ENCODE data around the gene CTNS. TPM values are rescaled to one million over a fixed set of nuclear protein-coding genes. Genes with fewer than 3 reads are reported as not detected.

The CTNS gene
- total RNA-seq, 1 experiment from 2014 or later: 15.6 TPM

DNA sequence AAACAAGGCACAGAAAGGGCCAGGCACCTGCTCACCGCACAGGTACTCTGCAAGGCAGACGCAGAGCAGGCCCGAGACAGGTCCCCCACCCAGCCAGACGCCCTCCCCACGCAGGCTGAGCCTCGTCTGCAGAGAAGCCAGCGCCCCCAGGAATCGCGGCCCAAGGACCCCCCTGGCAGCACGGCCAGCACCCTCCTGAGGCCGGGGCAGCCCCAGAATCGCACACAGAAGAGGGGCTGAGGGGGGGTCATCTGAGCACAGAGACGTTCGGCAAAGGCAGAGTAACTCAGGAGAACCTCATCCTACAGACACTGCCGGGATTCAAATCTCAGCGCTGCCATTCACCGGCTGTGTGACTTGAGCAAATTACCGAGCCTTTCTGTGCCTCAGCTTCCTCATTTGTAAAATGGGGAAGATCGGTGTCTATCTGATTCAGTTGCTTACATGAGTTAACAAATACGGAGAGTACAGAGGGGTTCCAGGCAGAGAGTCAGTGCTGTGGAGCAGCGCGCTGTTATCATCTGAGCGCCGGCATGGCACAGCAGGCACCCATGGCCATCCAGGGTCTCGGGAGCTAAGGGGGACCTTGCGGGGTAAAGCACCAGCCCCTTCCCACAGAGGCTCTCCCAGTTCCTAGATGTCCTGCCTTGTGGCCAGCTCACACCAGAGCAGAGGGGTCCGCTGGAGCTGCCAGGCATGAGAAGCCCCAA is 42.4 kb downstream of the CTNS start:
- ChIA-PET CTCF (no interaction called here), POLR2A (no interaction called here)
- Mint-ChIP-seq H3K27me3 (ENCODE audit: insufficient read depth, unreplicated experiment) (no peaks in the 10 kb centered on the region), H3K4me1 (ENCODE audit: low read depth, unreplicated experiment) (no peaks in the 10 kb centered on the region), H3K9me3 (ENCODE audit: unreplicated experiment) (no peaks in the 10 kb centered on the region), H3K36me3 (ENCODE audit: insufficient read depth, unreplicated experiment) (no peaks in the 10 kb centered on the region), H3K27ac (ENCODE audit: unreplicated experiment) (no peak overlapping the region), H3K4me3 (ENCODE audit: unreplicated experiment) (no peak overlapping the region)
- intact Hi-C loops (cut with micrococcal nuclease; ENCODE audit: unreplicated experiment): no loop called here
- no peaks in the 10 kb centered on the region for H3K36me3 ChIP-seq (ENCODE audit: control insufficient read depth, insufficient read depth, low read length)
- no peak overlapping the region for H3K4me3 ChIP-seq (ENCODE audit: low read depth, low read length)
- H3K27me3 ChIP-seq (replicated peaks; ENCODE audit: control insufficient read depth, insufficient read depth, low read length): no peaks in the 10 kb centered on the region
- no peak for DNase-seq
- H3K9me3 ChIP-seq: no peaks in the 10 kb centered on the region
- no peaks in the 10 kb centered on the region for H3K4me1 ChIP-seq
- BruUV-seq (replicated peaks): no TSS peak
- TF ChIP-seq, protein P1, sequence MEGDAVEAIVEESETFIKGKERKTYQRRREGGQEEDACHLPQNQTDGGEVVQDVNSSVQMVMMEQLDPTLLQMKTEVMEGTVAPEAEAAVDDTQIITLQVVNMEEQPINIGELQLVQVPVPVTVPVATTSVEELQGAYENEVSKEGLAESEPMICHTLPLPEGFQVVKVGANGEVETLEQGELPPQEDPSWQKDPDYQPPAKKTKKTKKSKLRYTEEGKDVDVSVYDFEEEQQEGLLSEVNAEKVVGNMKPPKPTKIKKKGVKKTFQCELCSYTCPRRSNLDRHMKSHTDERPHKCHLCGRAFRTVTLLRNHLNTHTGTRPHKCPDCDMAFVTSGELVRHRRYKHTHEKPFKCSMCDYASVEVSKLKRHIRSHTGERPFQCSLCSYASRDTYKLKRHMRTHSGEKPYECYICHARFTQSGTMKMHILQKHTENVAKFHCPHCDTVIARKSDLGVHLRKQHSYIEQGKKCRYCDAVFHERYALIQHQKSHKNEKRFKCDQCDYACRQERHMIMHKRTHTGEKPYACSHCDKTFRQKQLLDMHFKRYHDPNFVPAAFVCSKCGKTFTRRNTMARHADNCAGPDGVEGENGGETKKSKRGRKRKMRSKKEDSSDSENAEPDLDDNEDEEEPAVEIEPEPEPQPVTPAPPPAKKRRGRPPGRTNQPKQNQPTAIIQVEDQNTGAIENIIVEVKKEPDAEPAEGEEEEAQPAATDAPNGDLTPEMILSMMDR (IDR thresholded peaks at IDR 0.05; ENCODE audit: insufficient read depth in 1 of 2, low read depth in 1 of 2, low read length in 1 of 2, severe bottlenecking in 1 of 2, unreplicated experiment in 1 of 2): no peak

DNA sequence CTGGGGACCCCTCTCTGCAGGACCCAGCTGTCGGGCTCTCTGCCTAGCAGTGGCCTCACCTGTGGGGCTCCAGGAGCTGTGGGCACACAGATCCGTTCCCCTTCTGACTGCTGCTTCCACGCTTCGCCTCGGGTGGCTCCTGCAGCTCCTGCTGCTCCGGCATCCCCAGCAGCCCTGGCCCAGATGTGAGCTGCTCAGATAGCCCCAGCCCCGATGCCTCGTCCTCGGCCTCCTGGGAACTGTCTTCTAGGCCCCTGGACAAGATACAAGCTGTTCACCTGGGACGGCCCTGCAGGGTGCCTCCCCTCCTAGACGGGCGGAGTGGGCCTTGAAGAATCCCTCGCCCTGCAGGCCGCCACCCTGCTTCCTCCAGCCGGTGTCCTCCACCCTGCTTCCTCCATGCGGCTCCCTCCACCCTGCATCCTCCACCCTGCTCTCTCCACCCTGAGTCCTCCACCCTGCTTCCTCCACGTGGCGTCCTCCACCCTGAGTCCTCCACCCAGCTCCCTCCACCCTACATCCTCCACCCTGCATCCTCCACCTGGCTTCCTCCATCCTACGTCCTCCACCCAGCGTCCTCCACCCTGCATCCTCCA is 43.1 kb downstream of the CTNS start:
- BruUV-seq (replicated peaks): no TSS peak

DNA sequence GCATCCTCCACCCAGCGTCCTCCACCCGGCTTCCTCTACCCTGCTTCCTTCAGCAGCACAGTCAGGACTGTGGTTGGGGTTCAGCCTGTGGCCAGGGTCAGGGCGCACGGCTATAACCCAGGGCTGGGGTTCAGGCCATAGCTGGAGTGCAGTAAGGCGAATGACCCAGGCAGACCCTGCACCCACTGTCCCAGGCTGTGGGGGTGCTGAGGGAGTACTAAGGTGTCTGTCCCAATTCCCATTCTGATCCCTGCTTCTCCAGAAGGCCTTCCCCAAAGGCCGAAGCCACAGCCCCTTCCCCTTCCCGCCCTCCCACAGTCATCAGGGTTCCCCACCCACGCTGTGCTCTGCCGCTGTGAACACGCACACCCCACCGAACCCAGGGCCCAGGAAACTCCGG is 44.5 kb downstream of the CTNS start:
- no peaks in the 10 kb centered on the region for H3K9me3 ChIP-seq
- TF ChIP-seq, protein P1 (IDR thresholded peaks at IDR 0.05; ENCODE audit: insufficient read depth in 1 of 2, low read depth in 1 of 2, low read length in 1 of 2, severe bottlenecking in 1 of 2, unreplicated experiment in 1 of 2): no peak
- ChIA-PET CTCF (no interaction called here), POLR2A (no interaction called here)
- Mint-ChIP-seq H3K4me3 (ENCODE audit: unreplicated experiment) (no peak overlapping the region), H3K27me3 (ENCODE audit: insufficient read depth, unreplicated experiment) (no peaks in the 10 kb centered on the region), H3K9me3 (ENCODE audit: unreplicated experiment) (no peaks in the 10 kb centered on the region), H3K4me1 (ENCODE audit: low read depth, unreplicated experiment) (no peaks in the 10 kb centered on the region), H3K27ac (ENCODE audit: unreplicated experiment) (no peak overlapping the region), H3K36me3 (ENCODE audit: insufficient read depth, unreplicated experiment) (no peaks in the 10 kb centered on the region)
- intact Hi-C loops (cut with micrococcal nuclease; ENCODE audit: unreplicated experiment): no loop called here
- no peaks in the 10 kb centered on the region for H3K4me1 ChIP-seq
- H3K4me3 ChIP-seq (ENCODE audit: low read depth, low read length): no peak overlapping the region
- no peaks in the 10 kb centered on the region for H3K36me3 ChIP-seq (ENCODE audit: control insufficient read depth, insufficient read depth, low read length)
- no peak for DNase-seq
- BruUV-seq (replicated peaks): no TSS peak
- H3K27me3 ChIP-seq (replicated peaks; ENCODE audit: control insufficient read depth, insufficient read depth, low read length): no peaks in the 10 kb centered on the region

More for the DNA sequence above, 43.1 kb downstream of the CTNS start:
- H3K4me3 Mint-ChIP-seq (ENCODE audit: unreplicated experiment): no peak overlapping the region
- H3K4me1 Mint-ChIP-seq (ENCODE audit: low read depth, unreplicated experiment): no peaks in the 10 kb centered on the region
- H3K9me3 Mint-ChIP-seq (ENCODE audit: unreplicated experiment): no peaks in the 10 kb centered on the region
- intact Hi-C loops (cut with micrococcal nuclease; ENCODE audit: unreplicated experiment): no loop called here
- H3K36me3 ChIP-seq (ENCODE audit: control insufficient read depth, insufficient read depth, low read length): no peaks in the 10 kb centered on the region
- no peak overlapping the region for H3K4me3 ChIP-seq (ENCODE audit: low read depth, low read length)
- H3K27ac Mint-ChIP-seq (ENCODE audit: unreplicated experiment): no peak overlapping the region
- H3K27me3 Mint-ChIP-seq (ENCODE audit: insufficient read depth, unreplicated experiment): no peaks in the 10 kb centered on the region
- H3K4me1 ChIP-seq: no peaks in the 10 kb centered on the region
- H3K36me3 Mint-ChIP-seq (ENCODE audit: insufficient read depth, unreplicated experiment): no peaks in the 10 kb centered on the region
- TF ChIP-seq, protein P1 (IDR thresholded peaks at IDR 0.05; ENCODE audit: insufficient read depth in 1 of 2, low read depth in 1 of 2, low read length in 1 of 2, severe bottlenecking in 1 of 2, unreplicated experiment in 1 of 2): no peak
- no peaks in the 10 kb centered on the region for H3K9me3 ChIP-seq
- DNase-seq: no peak
- ChIA-PET POLR2A (no interaction called here), CTCF (no interaction called here)
- no peaks in the 10 kb centered on the region for H3K27me3 ChIP-seq (replicated peaks; ENCODE audit: control insufficient read depth, insufficient read depth, low read length)
